IMR-90 (cell line): ENCODE measurements around the gene LRP6. TPM values are rescaled to one million over a fixed set of nuclear protein-coding genes. Genes with fewer than 3 reads are reported as not detected.

Experiments used
- ATAC-seq: fragments of 200-7000 bp; cut with Tn5 transposase; 2 replicates; pipeline ENCODE4 v1.9.1; 2020; ENCODE audit warnings: low read depth, mild to moderate bottlenecking, moderate library complexity
- BruUV-seq: library from RNA; stranded (reverse); fragments of 400-500 nt; replicated peaks from 2 replicates; lab custom pipeline; 2021; lab: Mats Ljungman, UMichigan
- CTCF ChIA-PET: fragments of 300-600 bp; formaldehyde crosslinking; extraction: SDS; loops from one replicate; lab custom pipeline; 2021; ENCODE audit warnings: antibody characterized with exemption; lab: Yijun Ruan, JAX
- POLR2A ChIA-PET: fragments of 300-600 bp; sonication (Branson Sonifier 250); formaldehyde crosslinking; loops from one replicate; lab custom pipeline; 2022; ENCODE audit warnings: antibody characterized with exemption; ENCODE audit not compliant: unreplicated experiment; lab: Charles Lee
- DNase-seq: peaks from one replicate; pipeline ENCODE4 v3.0.0; 2013
- H2AFZ ChIP-seq: replicated peaks from 2 replicates; pipeline ENCODE3; 2013; ENCODE audit warnings: low read length, mild to moderate bottlenecking; ENCODE audit not compliant: poor library complexity
- H2AK5ac ChIP-seq: 2 replicates; pipeline ENCODE4 v1.6.1; 2013; ENCODE audit warnings: low read depth, low read length, inconsistent platforms
- H2AK9ac ChIP-seq: replicated peaks from 2 replicates; pipeline ENCODE3; 2013; ENCODE audit warnings: mild to moderate bottlenecking, low read depth, low read length, moderate library complexity; ENCODE audit not compliant: poor library complexity
- H2BK120ac ChIP-seq: 2 replicates; pipeline ENCODE4 v1.6.1; 2013; ENCODE audit warnings: low read depth, low read length, inconsistent platforms
- H2BK15ac ChIP-seq: 3 replicates; pipeline ENCODE4 v1.6.1; 2013; ENCODE audit warnings: low read depth, low read length, inconsistent platforms
- H2BK20ac ChIP-seq: 2 replicates; pipeline ENCODE4 v1.6.1; 2013; ENCODE audit warnings: low read depth, mild to moderate bottlenecking, inconsistent platforms, low read length, moderate library complexity
- H2BK5ac ChIP-seq: 2 replicates; pipeline ENCODE4 v1.6.1; 2013; ENCODE audit warnings: mild to moderate bottlenecking, low read depth, low read length, inconsistent platforms; ENCODE audit not compliant: poor library complexity, severe bottlenecking
- H3K14ac ChIP-seq: replicated peaks from 2 replicates; pipeline ENCODE4 v1.6.1; 2013; ENCODE audit warnings: low read depth, low read length, inconsistent platforms
- H3K18ac ChIP-seq: 2 replicates; pipeline ENCODE4 v1.6.1; 2013; ENCODE audit warnings: low read depth, low read length, control low read depth
- H3K23ac ChIP-seq: 2 replicates; pipeline ENCODE4 v1.6.1; 2013; ENCODE audit warnings: low read depth, low read length, inconsistent platforms
- H3K27ac ChIP-seq: 2 replicates; pipeline ENCODE4 v1.5.1; 2013; ENCODE audit warnings: mild to moderate bottlenecking, control low read depth, low read length; ENCODE audit not compliant: insufficient read depth
- H3K27me3 ChIP-seq: 2 replicates; pipeline ENCODE4 v1.6.1; 2013; ENCODE audit warnings: low read length; ENCODE audit not compliant: control insufficient read depth, insufficient read depth
- H3K36me3 ChIP-seq: 2 replicates; pipeline ENCODE4 v1.6.1; 2013; ENCODE audit warnings: low read length, mixed read lengths; ENCODE audit not compliant: control insufficient read depth, insufficient read depth
- H3K4ac ChIP-seq: 2 replicates; pipeline ENCODE4 v1.6.1; 2013; ENCODE audit warnings: low read depth, low read length, inconsistent platforms
- H3K4me1 ChIP-seq: 2 replicates; pipeline ENCODE4 v1.6.1; 2013; ENCODE audit warnings: low read length, mixed read lengths; ENCODE audit not compliant: control insufficient read depth, insufficient read depth
- H3K4me2 ChIP-seq: 2 replicates; pipeline ENCODE4 v1.6.1; 2013; ENCODE audit warnings: low read depth, mild to moderate bottlenecking, control low read depth, low read length, moderate library complexity
- H3K4me3 ChIP-seq: 2 replicates; pipeline ENCODE4 v1.5.1; 2013; ENCODE audit warnings: low read depth, mild to moderate bottlenecking, control low read depth, low read length, moderate library complexity; ENCODE audit not compliant: insufficient read depth
- H3K56ac ChIP-seq: 2 replicates; pipeline ENCODE4 v1.6.1; 2013; ENCODE audit warnings: low read length, inconsistent platforms; ENCODE audit not compliant: insufficient read depth; ENCODE audit errors: extremely low read depth
- H3K79me1 ChIP-seq, 2 experiments: 2 replicates each; pipeline ENCODE4 v1.6.1; 2013; ENCODE audit warnings: low read length in 2 of 2, inconsistent platforms in 1 of 2, low read depth in 1 of 2
- H3K9ac ChIP-seq: 2 replicates; pipeline ENCODE4 v1.6.1; 2013; ENCODE audit warnings: low read depth, low read length, control low read depth
- H3K9me1 ChIP-seq: 2 replicates; pipeline ENCODE4 v1.6.1; 2013; ENCODE audit warnings: low read length, inconsistent platforms; ENCODE audit not compliant: insufficient read depth
- H3K9me3 ChIP-seq: 2 replicates; pipeline ENCODE4 v1.6.1; 2013; ENCODE audit warnings: low read length; ENCODE audit not compliant: control insufficient read depth, insufficient read depth
- H4K20me1 ChIP-seq: 2 replicates; pipeline ENCODE4 v1.6.1; 2013; ENCODE audit warnings: low read length, inconsistent platforms; ENCODE audit not compliant: insufficient read depth
- H4K5ac ChIP-seq: 2 replicates; pipeline ENCODE4 v1.6.1; 2013; ENCODE audit warnings: mild to moderate bottlenecking, low read depth, low read length, control low read depth
- H4K8ac ChIP-seq, 2 experiments: 2 replicates each; pipeline ENCODE4 v1.6.1; 2013; ENCODE audit warnings: low read depth in 2 of 2, low read length in 2 of 2, control low read depth in 1 of 2, inconsistent platforms in 1 of 2
- H4K91ac ChIP-seq: 2 replicates; pipeline ENCODE4 v1.6.1; 2013; ENCODE audit warnings: low read depth, low read length, inconsistent platforms; ENCODE audit not compliant: insufficient read depth
- FOS ChIP-seq: fragments of 150-350 bp; IDR thresholded peaks from 2 replicates; pipeline ENCODE4 v1.6.1; 2016; ENCODE audit warnings: low read depth, low read length
- RAD21 ChIP-seq: IDR thresholded peaks from 2 replicates; pipeline ENCODE4 v1.6.1; 2012; ENCODE audit warnings: low read length, improper control_type of control experiment
- WGBS, 2 experiments: methylation state at CpG; one replicate each; pipeline versions ENCODE4 v1.1.5 to v1.1.7; 2013; ENCODE audit warnings: missing lambda C conversion rate in 2 of 2; ENCODE audit not compliant: insufficient read length in 1 of 2; ENCODE audit errors: extremely low coverage in 2 of 2; 5-methylcytosine and 5-hydroxymethylcytosine counted together
- dilution Hi-C: fragments of 300-500 bp; cut with HindIII; formaldehyde crosslinking; loops from one replicate; pipeline ENCODE4 v1.14.3; 2018; ENCODE audit warnings: low sequenced_read_pairs; ENCODE audit not compliant: unreplicated experiment
- in situ Hi-C: fragments of 300-500 bp; cut with MboI; formaldehyde crosslinking; loops from 3 replicates; pipeline ENCODE4 v1.14.3; 2019; ENCODE audit warnings: low sequenced_read_pairs, inconsistent platforms, mixed read lengths
- intact Hi-C: fragments of 100-400 bp; cut with micrococcal nuclease; formaldehyde crosslinking; loops from 2 replicates; pipeline ENCODE4 v1.10.0; 2022
- polyA plus RNA-seq, 3 experiments: library from polyadenylated mRNA; depleted of rRNA; stranded (reverse); fragments of >200 nt; gene quantifications; 2 replicates each; pipeline ENCODE4 v1.2.3, GENCODE V29; 2012; ENCODE audit warnings: low replicate concordance in 1 of 3
- total RNA-seq: library from RNA; depleted of rRNA; stranded (reverse); fragments of >200 nt; gene quantifications from 2 replicates; pipeline ENCODE4 v1.2.3, GENCODE V29; 2012

The LRP6 gene
- total and polyA plus RNA-seq, 2 of the 4 experiments (the other 2 are of a cell fraction) = 14.2 to 32.1 TPM

GRCh38 chr12:12265571-12266388 is 1.1 kb downstream of the LRP6 start:
- H3K4me3 ChIP-seq = peak overlapping the region; percentile 85
- H3K14ac ChIP-seq = peak overlapping the region; percentile 87
- H2BK5ac ChIP-seq = peak overlapping the region; percentile 70
- peak overlapping the region; percentile 59 to 84; a peak in 2 of 4 replicates for H4K8ac ChIP-seq
- peak overlapping the region; percentile 95 for H3K4me2 ChIP-seq
- no peak overlapping the region for H4K5ac ChIP-seq
- peak overlapping the region; percentile 72; the same call in 1 of the 2 replicates for H2BK120ac ChIP-seq
- WGBS, 2 experiments = 0% methylated on average over 1 of the region's 25 CpGs; no CpG with 5 or more reads in 1 of the 2 experiments
- intact Hi-C loops (loop anchor here (2.0 to 5.0 kb wide), 4 partner anchors 67 to 229 kb away; no protein-coding TSS in a partner anchor), in situ Hi-C loops (no loop called here), dilution Hi-C loops (no loop called here)
- no peaks in the 10 kb centered on the region for H3K27me3 ChIP-seq
- no peak overlapping the region; the same call in 1 of the 2 replicates for H3K18ac ChIP-seq
- H3K27ac ChIP-seq = peak overlapping the region; percentile 91
- H3K4me1 ChIP-seq = peaks cover 3% of the 10 kb centered on the region
- H3K56ac ChIP-seq = peak overlapping the region; percentile 67; the same call in 1 of the 2 replicates
- peak overlapping the region; percentile 79 for H3K4ac ChIP-seq
- peak overlapping the region; percentile 100 for H2AFZ ChIP-seq
- no peak overlapping the region for H2BK20ac ChIP-seq
- H3K9me3 ChIP-seq = no peaks in the 10 kb centered on the region
- DNase-seq (peak; percentile 64), ATAC-seq (no peak)
- no peak overlapping the region for H2BK15ac ChIP-seq
- CTCF ChIA-PET = interaction anchor here (0.7 kb wide), 1 partner anchor 15 kb away, joined by 7 read pairs; no protein-coding TSS in a partner anchor
- H4K91ac ChIP-seq = 0 out of 2 replicates have a peak overlapping the region, but pooled peaks have one; percentile 31
- H3K79me1 ChIP-seq = peaks cover 4 to 24% of the 10 kb centered on the region in 2 experiments; a peak in 3 of 4 replicates
- peaks cover 5% of the 10 kb centered on the region for H3K9me1 ChIP-seq
- H3K23ac ChIP-seq = peak overlapping the region; percentile 88
- no TSS peak for BruUV-seq
- H3K9ac ChIP-seq = peak overlapping the region; percentile 84
- H4K20me1 ChIP-seq = peaks cover 27% of the 10 kb centered on the region
- POLR2A ChIA-PET = interaction anchor here (0.6 to 1.1 kb wide), 3 partner anchors 84 to 186 kb away, joined by 3 to 4 read pairs (median 3); partner anchors contain the start of gene MANSC1
- H3K36me3 ChIP-seq = no peaks in the 10 kb centered on the region
- H2AK9ac ChIP-seq = peak overlapping the region; percentile 98
- no peak for TF ChIP-seq FOS
- peak; percentile 18; the same call in 1 of the 2 replicates for TF ChIP-seq RAD21
- peak overlapping the region; percentile 28; the same call in 1 of the 2 replicates for H2AK5ac ChIP-seq
